HEK293 (cell line): ENCODE results near the gene PRR27.

Experiments
- CTCF ChIA-PET: fragments of 350-600 bp; formaldehyde crosslinking; extraction: SDS; loops from one replicate; lab custom pipeline; 2021; ENCODE audit warnings: antibody characterized with exemption; lab: Yijun Ruan, JAX
- POLR2A ChIA-PET: fragments of 300-600 bp; formaldehyde crosslinking; extraction: SDS; loops from one replicate; lab custom pipeline; 2020; ENCODE audit warnings: antibody characterized with exemption, inconsistent platforms; lab: Yijun Ruan, JAX
- H3K27ac ChIP-seq: fragments of 200-500 bp; sonication (Bioruptor generic); 2 replicates; pipeline ENCODE4 v1.5.1; 2014; ENCODE audit warnings: low read depth, low read length, control low read depth, inconsistent platforms; ENCODE audit errors: extremely low read depth
- H3K36me3 ChIP-seq, 2 experiments: fragments of 200-500 bp in 1 of 2; sonication (Bioruptor generic) in 1 of 2; 1 replicate in 1 of 2; 2 replicates in 1 of 2; pipeline ENCODE4 v1.5.1; 2014 to 2017; ENCODE audit warnings: inconsistent platforms in 2 of 2, low read length in 2 of 2; ENCODE audit not compliant: control insufficient read depth in 2 of 2, insufficient read depth in 1 of 2
- H3K4me1 ChIP-seq: fragments of 200-500 bp; sonication (Bioruptor generic); 2 replicates; pipeline ENCODE4 v1.5.1; 2014; ENCODE audit warnings: mild to moderate bottlenecking, low read length, inconsistent platforms; ENCODE audit not compliant: control insufficient read depth, insufficient read depth
- H3K4me3 ChIP-seq: 2 replicates; pipeline ENCODE4 v1.5.1; 2011; ENCODE audit warnings: low read depth, mild to moderate bottlenecking, control low read depth, low read length, moderate library complexity
- H3K9me3 ChIP-seq: fragments of 200-500 bp; sonication (Bioruptor generic); 2 replicates; pipeline ENCODE4 v1.5.1; 2014; ENCODE audit warnings: low read depth, low read length, inconsistent platforms; ENCODE audit not compliant: control insufficient read depth, insufficient read depth
- FEZF1 ChIP-seq: fragments of 450-650 bp; formaldehyde crosslinking; IDR thresholded peaks from 2 replicates; pipeline ENCODE4 v1.5.1; 2016; ENCODE audit warnings: missing biosample characterization, missing genetic modification characterization
- HOXA7 ChIP-seq: sonication (generic); formaldehyde crosslinking; IDR thresholded peaks from 2 replicates; pipeline ENCODE4 v1.8.1; 2022; ENCODE audit warnings: missing genetic modification reagents, borderline replicate concordance
- IKZF3 ChIP-seq: fragments of 450-650 bp; IDR thresholded peaks from 2 replicates; pipeline ENCODE4 v1.5.0; 2018; ENCODE audit warnings: missing biosample characterization, mild to moderate bottlenecking, missing genetic modification characterization, moderate library complexity
- KLF17 ChIP-seq: fragments of 450-650 bp; formaldehyde crosslinking; IDR thresholded peaks from 2 replicates; pipeline ENCODE4 v1.5.1; 2016; ENCODE audit warnings: missing biosample characterization, missing genetic modification characterization
- MEIS1 ChIP-seq: sonication (generic); formaldehyde crosslinking; IDR thresholded peaks from 2 replicates; pipeline ENCODE4 v1.8.1; 2022; ENCODE audit warnings: missing genetic modification reagents, mild to moderate bottlenecking, borderline replicate concordance
- SETDB1 ChIP-seq: IDR thresholded peaks from one replicate; pipeline ENCODE4 v1.6.1; 2017; ENCODE audit warnings: mild to moderate bottlenecking, low read length, moderate library complexity, mixed read lengths; ENCODE audit not compliant: insufficient read length
- YY1 ChIP-seq: fragments of 450-650 bp; formaldehyde crosslinking; IDR thresholded peaks from 2 replicates; pipeline ENCODE4 v1.5.1; 2018; ENCODE audit warnings: missing biosample characterization, missing genetic modification characterization
- ZBTB17 ChIP-seq: fragments of 450-650 bp; formaldehyde crosslinking; IDR thresholded peaks from 2 replicates; pipeline ENCODE4 v1.5.1; 2016; ENCODE audit warnings: missing biosample characterization, missing genetic modification characterization
- ZBTB21 ChIP-seq: fragments of 450-650 bp; formaldehyde crosslinking; IDR thresholded peaks from 2 replicates; pipeline ENCODE4 v1.5.1; 2017; ENCODE audit warnings: missing biosample characterization, missing genetic modification characterization
- ZBTB6 ChIP-seq: fragments of 450-650 bp; formaldehyde crosslinking; IDR thresholded peaks from 2 replicates; pipeline ENCODE4 v1.5.1; 2017; ENCODE audit warnings: missing biosample characterization, missing genetic modification characterization
- ZBTB8A ChIP-seq: fragments of 450-650 bp; formaldehyde crosslinking; IDR thresholded peaks from 2 replicates; pipeline ENCODE4 v1.5.1; 2016; ENCODE audit warnings: missing biosample characterization, missing genetic modification characterization
- ZNF114 ChIP-seq: fragments of 450-650 bp; formaldehyde crosslinking; IDR thresholded peaks from 2 replicates; pipeline ENCODE4 v1.5.0; 2017; ENCODE audit warnings: missing biosample characterization, missing genetic modification characterization
- ZNF133 ChIP-seq: fragments of 450-650 bp; formaldehyde crosslinking; IDR thresholded peaks from 2 replicates; pipeline ENCODE4 v1.5.1; 2016; ENCODE audit warnings: missing biosample characterization, missing genetic modification characterization
- ZNF140 ChIP-seq: fragments of 450-650 bp; formaldehyde crosslinking; IDR thresholded peaks from 2 replicates; pipeline ENCODE4 v1.5.1; 2016; ENCODE audit warnings: missing biosample characterization, missing genetic modification characterization
- ZNF184 ChIP-seq: fragments of 450-650 bp; IDR thresholded peaks from 2 replicates; pipeline ENCODE4 v1.5.1; 2018; ENCODE audit warnings: missing biosample characterization, mild to moderate bottlenecking, missing genetic modification characterization
- ZNF221 ChIP-seq: fragments of 450-650 bp; formaldehyde crosslinking; IDR thresholded peaks from 2 replicates; pipeline ENCODE4 v1.5.1; 2017; ENCODE audit warnings: missing biosample characterization, missing genetic modification characterization, borderline replicate concordance
- ZNF23 ChIP-seq: fragments of 450-650 bp; formaldehyde crosslinking; IDR thresholded peaks from 2 replicates; pipeline ENCODE4 v1.5.1; 2016; ENCODE audit warnings: missing biosample characterization, missing genetic modification characterization, borderline replicate concordance
- ZNF266 ChIP-seq: fragments of 450-650 bp; formaldehyde crosslinking; IDR thresholded peaks from 2 replicates; pipeline ENCODE4 v1.5.1; 2016; ENCODE audit warnings: missing biosample characterization, missing genetic modification characterization, low read depth
- ZNF354C ChIP-seq: fragments of 450-650 bp; formaldehyde crosslinking; IDR thresholded peaks from 2 replicates; pipeline ENCODE4 v1.5.1; 2016; ENCODE audit warnings: missing biosample characterization, missing genetic modification characterization, low read depth, borderline replicate concordance
- ZNF404 ChIP-seq: fragments of 450-650 bp; formaldehyde crosslinking; IDR thresholded peaks from 2 replicates; pipeline ENCODE4 v1.5.1; 2017; ENCODE audit warnings: missing biosample characterization, missing genetic modification characterization
- ZNF423 ChIP-seq: fragments of 450-650 bp; formaldehyde crosslinking; IDR thresholded peaks from 2 replicates; pipeline ENCODE4 v1.5.1; 2016; ENCODE audit warnings: missing biosample characterization, missing genetic modification characterization
- ZNF426 ChIP-seq: fragments of 450-650 bp; formaldehyde crosslinking; IDR thresholded peaks from 2 replicates; pipeline ENCODE4 v1.5.1; 2017; ENCODE audit warnings: missing biosample characterization, missing genetic modification characterization, mild to moderate bottlenecking, inconsistent platforms, moderate library complexity
- ZNF510 ChIP-seq: fragments of 450-650 bp; formaldehyde crosslinking; IDR thresholded peaks from 2 replicates; pipeline ENCODE4 v1.5.1; 2018; ENCODE audit warnings: mild to moderate bottlenecking, missing genetic modification characterization, missing biosample characterization; ENCODE audit not compliant: insufficient replicate concordance
- ZNF555 ChIP-seq: fragments of 450-650 bp; formaldehyde crosslinking; conservative IDR thresholded peaks from 2 replicates; pipeline ENCODE4 v1.5.1; 2017; ENCODE audit warnings: missing biosample characterization, mild to moderate bottlenecking, missing genetic modification characterization, inconsistent platforms
- ZNF558 ChIP-seq: fragments of 450-650 bp; formaldehyde crosslinking; IDR thresholded peaks from 2 replicates; pipeline ENCODE4 v1.5.1; 2016; ENCODE audit warnings: missing biosample characterization, missing genetic modification characterization
- ZNF560 ChIP-seq: fragments of 450-650 bp; formaldehyde crosslinking; IDR thresholded peaks from 2 replicates; pipeline ENCODE4 v1.5.1; 2017; ENCODE audit warnings: missing biosample characterization, missing genetic modification characterization, borderline replicate concordance
- ZNF585B ChIP-seq: fragments of 450-650 bp; formaldehyde crosslinking; IDR thresholded peaks from 2 replicates; pipeline ENCODE4 v1.5.1; 2016; ENCODE audit warnings: missing biosample characterization, missing genetic modification characterization
- ZNF626 ChIP-seq: fragments of 450-650 bp; sonication (Bioruptor Pico); formaldehyde crosslinking; IDR thresholded peaks from 2 replicates; pipeline ENCODE4 v1.5.1; 2018; ENCODE audit warnings: missing biosample characterization, missing genetic modification characterization, inconsistent platforms
- ZNF658 ChIP-seq: fragments of 450-650 bp; formaldehyde crosslinking; IDR thresholded peaks from 2 replicates; pipeline ENCODE4; 2016; ENCODE audit warnings: missing biosample characterization, missing genetic modification characterization
- ZNF660 ChIP-seq: fragments of 450-650 bp; IDR thresholded peaks from 2 replicates; pipeline ENCODE4 v1.5.1; 2018; ENCODE audit warnings: missing biosample characterization, mild to moderate bottlenecking, missing genetic modification characterization
- ZNF777 ChIP-seq: fragments of 450-650 bp; formaldehyde crosslinking; IDR thresholded peaks from 2 replicates; pipeline ENCODE4 v1.5.1; 2017; ENCODE audit warnings: missing biosample characterization, missing genetic modification characterization, borderline replicate concordance
- ZNF785 ChIP-seq: fragments of 450-650 bp; formaldehyde crosslinking; IDR thresholded peaks from 2 replicates; pipeline ENCODE4 v1.5.1; 2016; ENCODE audit warnings: missing biosample characterization, missing genetic modification characterization
- TF ChIP-seq, protein P1 (sequence below): fragments of 450-650 bp; formaldehyde crosslinking; IDR thresholded peaks from 2 replicates; pipeline ENCODE4 v1.5.1; 2016; ENCODE audit warnings: missing biosample characterization, missing genetic modification characterization
- TF ChIP-seq, protein P2 (sequence below): fragments of 450-650 bp; formaldehyde crosslinking; IDR thresholded peaks from 2 replicates; pipeline ENCODE4 v1.5.1; 2016; ENCODE audit warnings: missing biosample characterization, missing genetic modification characterization

The PRR27 gene

GRCh38 chr4:70151271-70151670, 2.8 kb upstream of the PRR27 start:
- Histone ChIP-seq H3K27ac (no peak overlapping the region), H3K36me3 (no peaks in the 10 kb centered on the region), H3K4me3 (no peak overlapping the region), H3K9me3 (no peaks in the 10 kb centered on the region), H3K4me1 (no peaks in the 10 kb centered on the region)
- ChIA-PET CTCF (no interaction called here), POLR2A (no interaction called here)
- TF ChIP-seq ZBTB6 (tag by site-specific recombination) (no peak), ZBTB17 (no peak), ZNF184 (no peak), ZBTB21 (tag by site-specific recombination) (no peak), ZNF558 (tag by site-specific recombination) (no peak), ZNF221 (tag by site-specific recombination) (no peak), ZNF23 (tag by site-specific recombination) (no peak), ZNF660 (no peak), MEIS1 (CRISPR knock-in tag) (no peak), ZNF133 (tag by site-specific recombination) (no peak), ZNF585B (tag by site-specific recombination) (no peak), IKZF3 (tag by site-specific recombination) (no peak), FEZF1 (tag by site-specific recombination) (no peak)
- TF ChIP-seq, protein P1, sequence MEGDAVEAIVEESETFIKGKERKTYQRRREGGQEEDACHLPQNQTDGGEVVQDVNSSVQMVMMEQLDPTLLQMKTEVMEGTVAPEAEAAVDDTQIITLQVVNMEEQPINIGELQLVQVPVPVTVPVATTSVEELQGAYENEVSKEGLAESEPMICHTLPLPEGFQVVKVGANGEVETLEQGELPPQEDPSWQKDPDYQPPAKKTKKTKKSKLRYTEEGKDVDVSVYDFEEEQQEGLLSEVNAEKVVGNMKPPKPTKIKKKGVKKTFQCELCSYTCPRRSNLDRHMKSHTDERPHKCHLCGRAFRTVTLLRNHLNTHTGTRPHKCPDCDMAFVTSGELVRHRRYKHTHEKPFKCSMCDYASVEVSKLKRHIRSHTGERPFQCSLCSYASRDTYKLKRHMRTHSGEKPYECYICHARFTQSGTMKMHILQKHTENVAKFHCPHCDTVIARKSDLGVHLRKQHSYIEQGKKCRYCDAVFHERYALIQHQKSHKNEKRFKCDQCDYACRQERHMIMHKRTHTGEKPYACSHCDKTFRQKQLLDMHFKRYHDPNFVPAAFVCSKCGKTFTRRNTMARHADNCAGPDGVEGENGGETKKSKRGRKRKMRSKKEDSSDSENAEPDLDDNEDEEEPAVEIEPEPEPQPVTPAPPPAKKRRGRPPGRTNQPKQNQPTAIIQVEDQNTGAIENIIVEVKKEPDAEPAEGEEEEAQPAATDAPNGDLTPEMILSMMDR (tag by site-specific recombination): no peak

GRCh38 chr4:70152088-70152487, 1.9 kb upstream of the PRR27 start:
- ChIA-PET POLR2A (no interaction called here), CTCF (no interaction called here)
- Histone ChIP-seq H3K27ac (no peak overlapping the region), H3K4me1 (no peaks in the 10 kb centered on the region), H3K36me3 (no peaks in the 10 kb centered on the region), H3K9me3 (no peaks in the 10 kb centered on the region), H3K4me3 (no peak overlapping the region)
- TF ChIP-seq ZNF558 (tag by site-specific recombination) (no peak), ZNF510 (tag by site-specific recombination) (peak; percentile 25), SETDB1 (no peak), ZNF585B (tag by site-specific recombination) (no peak), ZBTB21 (tag by site-specific recombination) (no peak), ZNF555 (tag by site-specific recombination) (peak; percentile 59), ZNF140 (tag by site-specific recombination) (peak; percentile 53; the same call in 1 of the 2 replicates), ZNF114 (tag by site-specific recombination) (no peak), KLF17 (no peak), ZNF426 (peak; percentile 70), ZNF423 (no peak), ZNF354C (tag by site-specific recombination) (no peak), ZBTB8A (0 out of 2 replicates have a peak, but pooled peaks have one; percentile 45), ZNF785 (tag by site-specific recombination) (no peak), ZNF266 (tag by site-specific recombination) (peak; percentile 41; the same call in 1 of the 2 replicates), ZNF777 (no peak), YY1 (tag by site-specific recombination) (no peak), ZNF658 (tag by site-specific recombination) (no peak), ZNF626 (tag by site-specific recombination) (no peak), ZNF560 (0 out of 2 replicates have a peak, but pooled peaks have one; percentile 21), ZNF404 (tag by site-specific recombination) (0 out of 2 replicates have a peak, but pooled peaks have one; percentile 35), HOXA7 (CRISPR knock-in tag) (no peak)
- TF ChIP-seq, protein P2, sequence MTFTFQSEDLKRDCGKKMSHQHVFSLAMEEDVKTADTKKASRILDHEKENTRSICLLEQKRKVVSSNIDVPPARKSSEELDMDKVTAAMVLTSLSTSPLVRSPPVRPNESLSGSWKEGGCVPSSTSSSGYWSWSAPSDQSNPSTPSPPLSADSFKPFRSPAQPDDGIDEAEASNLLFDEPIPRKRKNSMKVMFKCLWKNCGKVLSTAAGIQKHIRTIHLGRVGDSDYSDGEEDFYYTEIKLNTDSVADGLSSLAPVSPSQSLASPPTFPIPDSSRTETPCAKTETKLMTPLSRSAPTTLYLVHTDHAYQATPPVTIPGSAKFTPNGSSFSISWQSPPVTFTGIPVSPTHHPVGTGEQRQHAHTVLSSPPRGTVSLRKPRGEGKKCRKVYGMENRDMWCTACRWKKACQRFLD: no peak
